Esophagus mucosa (tissue), 1 donor: ENCODE measurements around the gene RIN2. TPM values are rescaled to one million over a fixed set of nuclear protein-coding genes. Genes with fewer than 3 reads are reported as not detected.
A peak's percentile ranks its signal among the peaks of the same experiment; 100 is the strongest.
"Not testable (repeated sequence)": the region's sequence is repeated elsewhere in the genome, so short reads cannot be mapped to it uniquely, and the experiment has no call there.

Source experiments
- ATAC-seq: fragments of 200-7000 bp; cut with Tn5 transposase; one replicate; pipeline ENCODE4 v1.9.1; 2020
- total RNA-seq: library from RNA; stranded (reverse); gene quantifications from one replicate; pipeline ENCODE4 v1.2.4, GENCODE V29; 2023
- donor health status: DM: yes; HTN: yes; CAD: no.

The RIN2 gene
- total RNA-seq, 1 donor from 2014 or later: 42.3 TPM

DNA sequence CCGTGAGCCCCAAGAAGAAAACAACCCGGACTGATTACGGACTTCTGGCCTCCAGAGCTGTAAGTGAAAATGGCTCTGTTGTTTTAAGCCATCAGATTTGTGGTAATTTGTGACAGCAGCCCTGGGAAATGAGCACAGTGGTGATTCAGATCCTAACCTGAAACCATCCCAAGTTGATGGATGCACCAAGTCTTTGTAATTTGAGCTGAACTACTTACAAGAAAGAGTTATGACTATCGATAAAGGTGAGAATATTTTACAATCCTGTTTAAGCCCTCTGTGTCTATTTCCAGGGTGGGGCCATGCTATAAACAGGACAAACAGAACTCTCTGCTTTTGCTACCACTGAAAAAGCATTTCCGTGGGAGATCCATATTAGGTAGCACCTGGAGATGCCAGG, 19.1 kb upstream of the RIN2 start:
- peak; percentile 5 for ATAC-seq

- ATAC-seq: no peak
Measured at GRCh38 chr20:19739351-19739750, 18.7 kb upstream of the RIN2 start.

DNA sequence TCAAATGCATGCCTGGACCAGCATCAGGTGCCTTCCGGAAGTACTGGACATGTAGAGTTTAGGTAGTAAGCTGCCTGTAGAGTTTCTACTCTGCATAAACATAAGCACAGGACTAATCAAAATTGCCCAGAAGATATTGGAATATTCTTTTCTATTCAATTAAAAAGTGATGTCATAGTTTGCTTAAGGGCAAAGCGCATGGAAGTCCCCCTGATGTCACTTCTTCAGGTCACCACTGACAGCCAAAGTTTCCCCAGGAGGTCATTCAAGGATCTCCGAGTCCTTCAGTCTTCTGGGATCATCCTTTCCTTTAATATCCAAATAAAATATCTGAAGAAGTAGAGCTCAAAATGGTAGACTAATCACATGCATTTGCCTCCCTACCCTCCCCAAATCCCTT, 17.5 kb upstream of the RIN2 start:
- no peak for ATAC-seq

- no peak for ATAC-seq
Measured at GRCh38 chr20:19741924-19742323, 16.1 kb upstream of the RIN2 start.

DNA sequence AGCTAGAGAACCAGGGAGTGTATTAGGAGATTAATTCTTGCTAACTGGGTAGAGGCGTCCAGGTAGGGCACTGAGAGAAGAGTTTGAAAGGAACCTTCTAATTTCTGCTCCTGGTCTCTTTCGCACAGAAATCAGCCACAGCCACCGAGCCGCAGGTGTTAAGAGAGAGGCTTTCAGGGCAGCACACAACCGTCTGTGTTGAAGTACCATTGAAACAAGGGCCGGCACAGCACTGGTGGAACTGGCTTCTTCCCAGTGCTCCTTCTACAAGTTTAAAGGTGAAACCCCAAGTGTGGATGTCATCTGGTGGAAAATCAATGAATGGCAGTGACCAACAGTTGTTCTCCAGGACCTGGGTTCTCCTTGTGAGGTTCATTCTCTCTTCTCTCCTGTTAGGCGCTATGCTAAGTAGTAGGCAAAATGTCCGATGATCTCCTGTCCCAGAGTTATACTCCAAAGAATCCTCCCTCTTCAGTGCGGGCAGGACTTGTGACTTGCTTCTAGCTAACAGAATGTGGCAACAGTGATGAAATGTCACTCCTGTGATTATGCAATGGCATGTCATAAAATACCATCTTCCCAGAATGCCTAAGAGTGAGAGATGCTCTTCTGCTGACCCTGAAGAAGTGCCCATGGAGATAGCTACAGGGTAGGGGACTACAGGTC, 15.0 kb upstream of the RIN2 start:
- ATAC-seq: peak; percentile 30

GRCh38 chr20:19743640-19743995, 14.4 kb upstream of the RIN2 start:
- ATAC-seq: no peak

DNA sequence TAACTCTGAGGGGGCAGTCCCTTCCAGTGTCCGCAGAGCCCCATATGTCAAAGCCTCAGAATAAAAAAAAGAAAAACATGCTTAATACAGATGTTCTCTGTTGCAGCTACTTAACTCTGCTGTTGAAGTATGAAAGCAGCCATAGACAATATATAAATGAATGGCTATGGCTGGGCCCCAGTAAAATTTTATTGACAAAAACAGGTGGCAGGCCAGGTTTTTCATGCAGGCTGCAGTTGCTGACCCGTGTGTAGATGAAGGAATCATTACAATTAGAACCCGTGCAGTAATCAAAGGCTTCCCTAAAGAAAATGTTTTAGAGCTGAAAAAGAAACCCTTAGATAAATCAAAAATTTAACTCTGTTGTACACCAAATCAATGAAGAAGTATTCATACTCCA, 13.0 kb upstream of the RIN2 start:
- no peak for ATAC-seq

DNA sequence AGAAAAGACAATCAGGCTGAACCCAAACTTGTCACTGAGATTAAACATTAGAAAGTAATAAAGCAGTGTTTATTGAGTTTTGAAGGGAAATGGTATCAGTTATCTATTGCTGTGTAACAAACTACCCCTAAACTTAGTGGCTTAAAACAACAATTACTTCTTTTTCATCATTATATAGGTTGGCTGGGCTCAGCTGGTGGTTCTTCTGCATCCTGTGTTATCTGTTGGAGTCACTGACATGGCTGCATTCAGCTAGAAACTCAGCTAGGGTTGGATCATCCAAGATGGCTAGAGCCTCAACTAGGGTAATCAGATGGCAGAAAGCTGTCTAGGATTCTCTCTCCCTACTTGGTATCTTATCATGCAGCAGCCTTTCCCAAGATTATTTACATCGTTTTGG, 12.5 kb upstream of the RIN2 start:
- ATAC-seq: no peak

- ATAC-seq: no peak
Measured at GRCh38 chr20:19746396-19746795, 11.7 kb upstream of the RIN2 start.

- ATAC-seq: no peak
Measured at GRCh38 chr20:19747903-19748302, 10.2 kb upstream of the RIN2 start.

GRCh38 chr20:19748681-19749080, 9.4 kb upstream of the RIN2 start:
- no peak for ATAC-seq

- ATAC-seq: peak; percentile 30
Measured at GRCh38 chr20:19749618-19750071, 8.4 kb upstream of the RIN2 start.

DNA sequence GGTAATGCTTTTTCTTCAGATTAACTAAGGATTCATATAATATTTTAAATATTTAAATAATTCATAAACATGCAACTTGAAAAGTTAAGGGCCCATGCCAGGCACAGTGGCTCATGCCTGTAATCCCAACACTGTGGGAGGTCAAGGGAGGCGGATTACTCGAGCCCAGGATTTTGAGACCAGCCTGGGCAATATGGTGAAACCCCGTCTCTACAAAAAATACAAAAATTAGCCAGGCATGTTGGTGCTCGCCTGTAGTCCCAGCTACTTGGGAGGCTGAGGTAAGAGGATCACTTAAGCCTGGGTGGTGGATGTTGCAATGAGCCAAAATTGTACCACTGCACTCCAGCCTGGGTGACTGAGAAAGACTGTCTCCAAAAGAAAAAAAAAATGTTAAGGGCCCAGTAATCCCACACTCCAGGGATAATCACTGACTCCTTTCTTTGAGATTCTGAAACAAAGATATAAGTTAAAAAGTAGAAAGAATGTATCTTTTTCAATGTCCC, 7.9 kb upstream of the RIN2 start:
- peak; percentile 85 for ATAC-seq

DNA sequence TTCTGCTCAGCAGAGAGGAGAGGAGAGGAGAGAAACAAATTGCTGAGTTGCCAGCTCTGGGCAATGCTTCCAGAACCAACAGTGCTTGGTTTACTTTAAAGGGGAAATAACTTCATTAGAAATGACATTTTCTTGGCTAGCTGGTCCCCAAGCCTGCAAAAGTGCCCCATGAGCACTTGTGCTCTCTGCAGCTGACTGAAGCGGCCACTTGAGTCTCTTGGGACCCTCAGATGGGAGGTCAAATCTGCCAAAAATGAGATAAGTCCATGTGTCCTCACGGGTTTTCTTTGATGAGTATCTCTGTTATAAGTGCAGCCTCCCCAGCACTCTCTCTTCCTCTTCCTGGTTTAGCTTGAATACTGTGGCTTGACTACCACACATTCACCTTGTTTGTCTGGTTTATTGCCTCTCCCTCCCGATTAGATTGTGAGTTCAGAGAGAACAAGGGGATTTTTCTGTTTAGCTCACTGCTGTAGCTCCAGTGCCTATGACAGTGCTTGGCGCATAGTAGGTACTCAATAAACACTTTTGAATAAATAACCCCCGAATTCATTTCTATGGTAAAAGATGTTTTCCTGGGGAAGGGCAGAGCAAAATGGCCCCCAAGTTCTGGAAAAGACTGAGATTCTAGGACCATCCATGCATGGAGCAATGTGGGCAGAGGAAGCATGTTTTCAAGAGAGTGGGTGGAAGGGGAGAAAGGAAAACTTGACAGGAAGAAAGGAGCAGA, 7.0 kb upstream of the RIN2 start:
- peak; percentile 91 for ATAC-seq

GRCh38 chr20:19754201-19754600, 3.9 kb upstream of the RIN2 start:
- ATAC-seq: not testable (repeated sequence)

GRCh38 chr20:19756761-19757486, 1.1 kb upstream of the RIN2 start:
- no peak for ATAC-seq

DNA sequence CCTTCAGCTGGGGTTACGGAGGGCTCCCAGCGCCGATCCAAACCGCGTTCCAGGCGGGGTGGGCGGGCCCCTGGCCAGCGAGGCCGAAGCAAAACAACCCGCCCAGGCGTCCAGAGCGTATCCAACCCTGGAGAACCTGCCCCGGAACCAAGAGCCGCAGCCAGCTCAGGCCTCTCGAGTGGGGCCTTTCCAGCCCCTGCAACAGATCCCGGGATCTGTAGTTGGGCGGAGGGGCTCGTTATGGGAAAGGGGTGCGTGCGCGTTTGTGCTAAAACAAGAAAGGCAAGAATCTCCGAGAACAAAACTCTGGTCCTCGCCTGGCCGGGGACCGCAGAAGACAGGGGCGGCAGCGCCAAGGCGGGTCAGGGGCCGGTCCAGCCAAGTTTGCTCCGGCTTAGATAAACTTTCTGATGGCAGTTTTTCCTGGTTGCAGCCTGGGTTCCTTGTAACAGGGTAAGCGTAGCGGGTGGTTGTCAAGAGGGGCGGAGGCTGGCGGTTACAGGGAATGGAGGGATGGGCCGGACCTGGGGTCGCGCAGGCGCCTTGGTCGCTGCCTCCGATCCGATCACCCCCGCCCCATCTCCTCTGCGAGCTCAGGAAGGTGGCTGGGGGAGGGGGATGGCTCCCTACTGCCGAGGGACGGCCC, 448 bp upstream of the RIN2 start:
- ATAC-seq: peak; percentile 91

DNA sequence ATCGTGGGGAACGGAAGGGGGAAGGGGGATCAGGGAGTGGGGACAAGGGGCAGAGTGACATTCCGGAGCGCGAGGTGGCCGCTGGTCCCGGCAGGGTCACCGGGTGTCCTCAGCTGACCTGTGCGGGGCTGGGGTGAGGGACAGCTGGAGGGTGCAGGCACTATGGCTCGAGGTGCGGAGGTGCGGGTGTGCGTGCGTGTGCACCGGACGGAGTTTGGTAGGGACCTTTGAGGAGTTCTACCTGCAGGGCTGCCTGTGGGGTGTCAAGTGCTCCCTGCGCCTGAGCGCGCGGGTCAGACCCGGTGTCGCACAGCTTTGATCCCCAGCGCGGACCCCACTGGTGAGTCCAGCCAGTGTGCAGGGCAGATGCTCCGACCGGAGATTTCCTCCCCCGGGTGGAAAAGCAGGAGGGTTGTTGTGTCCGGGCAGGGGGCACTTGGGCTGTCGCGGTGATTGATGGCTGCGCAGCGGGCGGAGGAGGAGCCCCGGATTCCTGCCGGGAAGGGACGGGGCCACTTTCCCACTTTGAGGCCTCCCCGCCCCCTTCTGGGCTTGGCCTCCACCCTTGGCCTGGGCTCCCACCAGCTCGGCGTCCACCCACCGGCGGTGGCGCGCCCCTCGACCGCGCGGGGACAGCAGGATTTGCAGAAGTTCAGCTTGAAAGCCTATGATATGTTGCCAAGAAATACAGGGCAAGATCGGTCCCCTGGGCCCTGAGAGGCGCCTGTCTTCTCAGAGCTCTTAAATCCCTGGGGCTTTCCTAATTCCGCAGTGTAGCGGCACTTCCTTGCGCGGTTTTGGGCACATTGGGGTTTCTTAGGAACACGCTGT, 658 bp downstream of the RIN2 start:
- ATAC-seq: peak; percentile 38

- no peak for ATAC-seq
Measured at GRCh38 chr20:19760371-19760721, 2.3 kb downstream of the RIN2 start.

GRCh38 chr20:19761326-19761725, 3.3 kb downstream of the RIN2 start:
- ATAC-seq: no peak

DNA sequence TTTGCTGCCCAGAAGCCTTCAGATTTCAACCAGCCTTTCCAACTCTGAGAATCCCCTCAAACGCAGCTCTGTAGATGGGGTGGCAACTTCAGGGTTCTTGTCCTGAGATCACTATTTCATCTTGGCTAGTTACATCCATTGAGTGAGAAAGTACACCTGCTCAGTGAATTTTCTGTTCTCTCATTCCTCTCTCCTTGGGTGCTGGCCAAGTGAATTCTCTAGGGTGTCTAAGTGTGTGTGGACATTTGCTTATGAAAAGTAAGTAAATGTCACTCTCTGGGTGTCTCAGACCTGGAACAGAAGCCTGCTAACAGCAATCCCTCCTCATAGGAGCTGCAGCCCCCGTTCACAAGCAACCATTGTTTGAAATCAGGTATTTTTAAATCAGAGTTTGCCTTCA, 3.8 kb downstream of the RIN2 start:
- no peak for ATAC-seq

GRCh38 chr20:19764207-19764606, 6.1 kb downstream of the RIN2 start:
- ATAC-seq: no peak
